ENCODE results near the gene SLIT3.

SLIT3 gene

GRCh38 chr5:168950241-168950951 lies 350.5 kb downstream of the SLIT3 start:
- no peak for DNase-seq (ENCODE audit: low read depth)
- no peak overlapping the region for H3K4me3 ChIP-seq (ENCODE audit: control insufficient read depth, low read depth, low read length)
- no peak for TF ChIP-seq CTCF (conservative IDR thresholded peaks at IDR 0.05; ENCODE audit: control insufficient read depth, insufficient read depth, low read depth, low read length)

GRCh38 chr5:168948746-168949145 lies 352.2 kb downstream of the SLIT3 start:
- no peak for DNase-seq (ENCODE audit: low read depth)
- H3K4me3 ChIP-seq (ENCODE audit: control insufficient read depth, low read depth, low read length) = no peak overlapping the region
- TF ChIP-seq CTCF (conservative IDR thresholded peaks at IDR 0.05; ENCODE audit: control insufficient read depth, insufficient read depth, low read depth, low read length) = no peak

GRCh38 chr5:168947212-168947868 lies 353.6 kb downstream of the SLIT3 start:
- peak; percentile 78 for TF ChIP-seq CTCF (conservative IDR thresholded peaks at IDR 0.05; ENCODE audit: control insufficient read depth, insufficient read depth, low read depth, low read length)
- peak; percentile 39 for DNase-seq (ENCODE audit: low read depth)
- H3K4me3 ChIP-seq (ENCODE audit: control insufficient read depth, low read depth, low read length) = no peak overlapping the region

GRCh38 chr5:168946363-168946762 lies 354.6 kb downstream of the SLIT3 start:
- no peak for DNase-seq (ENCODE audit: low read depth)
- peak; percentile 22 for TF ChIP-seq CTCF (conservative IDR thresholded peaks at IDR 0.05; ENCODE audit: control insufficient read depth, insufficient read depth, low read depth, low read length)
- no peak overlapping the region for H3K4me3 ChIP-seq (ENCODE audit: control insufficient read depth, low read depth, low read length)

GRCh38 chr5:168944004-168944403 lies 356.9 kb downstream of the SLIT3 start:
- no peak overlapping the region for H3K4me3 ChIP-seq (ENCODE audit: control insufficient read depth, low read depth, low read length)
- no peak for DNase-seq (ENCODE audit: low read depth)
- no peak for TF ChIP-seq CTCF (conservative IDR thresholded peaks at IDR 0.05; ENCODE audit: control insufficient read depth, insufficient read depth, low read depth, low read length)

GRCh38 chr5:168943091-168943884 lies 357.7 kb downstream of the SLIT3 start:
- no peak for DNase-seq (ENCODE audit: low read depth)
- no peak overlapping the region for H3K4me3 ChIP-seq (ENCODE audit: control insufficient read depth, low read depth, low read length)
- TF ChIP-seq CTCF (conservative IDR thresholded peaks at IDR 0.05; ENCODE audit: control insufficient read depth, insufficient read depth, low read depth, low read length) = no peak
